K562 (cell line): ENCODE measurements around the gene HPGDS. TPM values are rescaled to one million over a fixed set of nuclear protein-coding genes. Genes with fewer than 3 reads are reported as not detected.

Experiments
- ATAC-seq: fragments of 200-7000 bp; cut with Tn5 transposase; 3 replicates; pipeline ENCODE4 v1.9.1; 2020; ENCODE audit warnings: moderate library complexity
- BruUV-seq: library from RNA; stranded (reverse); fragments of 400-500 nt; replicated peaks from 2 replicates; lab custom pipeline; 2021; lab: Mats Ljungman, UMichigan
- CTCF ChIA-PET: fragments of 300-600 bp; formaldehyde crosslinking; extraction: SDS; loops from one replicate; lab custom pipeline; 2021; ENCODE audit warnings: low intra/inter-chr PET ratio; lab: Yijun Ruan, JAX
- POLR2A ChIA-PET: fragments of 300-600, 350-650 bp; sonication (Branson Sonifier 250); formaldehyde crosslinking; extraction: SDS; loops from one replicate; lab custom pipeline; 2021; ENCODE audit warnings: antibody characterized with exemption, inconsistent platforms; lab: Yijun Ruan, JAX
- DNase-seq, 4 experiments: peaks; one replicate each; pipeline versions ENCODE4 v3.0.0 to v3.0.0-alpha.2; 2011 to 2018; ENCODE audit warnings: low spot score in 3 of 4, mixed read lengths in 3 of 4; ENCODE audit errors: extremely low read depth in 1 of 4
- FAIRE-seq: peaks from 2 replicates; lab custom pipeline; 2011; peaks lifted over from hg19 to GRCh38; lab: Jason Lieb, UNC
- H2AFZ ChIP-seq: 2 replicates; pipeline ENCODE4 v1.6.0; 2011; ENCODE audit warnings: low read depth, low read length, control low read depth, inconsistent platforms
- H3K27ac ChIP-seq: fragments of 200-600 bp; 3 replicates; pipeline ENCODE4 v1.8.0; 2011; ENCODE audit warnings: low read depth, mild to moderate bottlenecking, control low read depth, inconsistent platforms, low read length, moderate library complexity, mixed read lengths; ENCODE audit errors: extremely low read depth
- H3K27me3 ChIP-seq, 2 experiments: fragments of 300-600 bp in 1 of 2; 2 replicates in 1 of 2; 3 replicates in 1 of 2; pipeline versions ENCODE4 v1.6.0 to v1.8.0; 2011; ENCODE audit warnings: inconsistent platforms in 2 of 2, low read length in 2 of 2, mild to moderate bottlenecking in 1 of 2, mixed read lengths in 1 of 2, moderate library complexity in 1 of 2; ENCODE audit not compliant: control insufficient read depth in 2 of 2, insufficient read depth in 2 of 2
- H3K36me3 ChIP-seq: fragments of 300-600 bp; 3 replicates; pipeline ENCODE4 v1.8.0; 2011; ENCODE audit warnings: mild to moderate bottlenecking, low read length, inconsistent platforms; ENCODE audit not compliant: control insufficient read depth, insufficient read depth
- H3K4me1 ChIP-seq, 2 experiments: fragments of 200-600 bp in 1 of 2; replicated peaks in 1 of 2; 2 replicates in 1 of 2; 3 replicates in 1 of 2; pipeline versions ENCODE4 v1.5.1 to v1.8.0; 2011; ENCODE audit warnings: inconsistent platforms in 2 of 2, low read length in 2 of 2, mild to moderate bottlenecking in 1 of 2, mixed read lengths in 1 of 2, moderate library complexity in 1 of 2; ENCODE audit not compliant: control insufficient read depth in 2 of 2, insufficient read depth in 2 of 2
- H3K4me2 ChIP-seq: 2 replicates; pipeline ENCODE4 v1.6.1; 2011; ENCODE audit warnings: low read length, control low read depth, inconsistent platforms, mixed read lengths; ENCODE audit not compliant: insufficient read depth
- H3K4me3 ChIP-seq: fragments of 200-600 bp; sonication (generic), shearing (Covaris generic); 2 replicates; pipeline ENCODE4 v1.5.1; 2016; ENCODE audit warnings: control low read depth, inconsistent platforms
- H3K79me2 ChIP-seq: fragments of 200-600 bp; 3 replicates; pipeline ENCODE4 v1.8.0; 2011; ENCODE audit warnings: low read length, inconsistent platforms; ENCODE audit not compliant: control insufficient read depth, insufficient read depth
- H3K9ac ChIP-seq, 2 experiments: 2 replicates each; pipeline versions ENCODE4 v1.6.0 to v1.6.1; 2011; ENCODE audit warnings: low read depth in 2 of 2, low read length in 2 of 2, control low read depth in 1 of 2, inconsistent platforms in 1 of 2, mild to moderate bottlenecking in 1 of 2, mixed read lengths in 1 of 2; ENCODE audit not compliant: insufficient read depth in 1 of 2
- H3K9me1 ChIP-seq: one replicate; pipeline ENCODE4 v1.6.0; 2011; ENCODE audit warnings: inconsistent platforms, mild to moderate bottlenecking, low read length, moderate library complexity; ENCODE audit not compliant: control insufficient read depth, insufficient read depth
- H3K9me3 ChIP-seq: replicated peaks from 2 replicates; pipeline ENCODE4 v1.5.1; 2011; ENCODE audit warnings: low read depth, low read length, inconsistent platforms; ENCODE audit not compliant: control insufficient read depth, insufficient read depth
- H4K20me1 ChIP-seq: replicated peaks from 2 replicates; pipeline ENCODE4 v1.6.1; 2011; ENCODE audit warnings: low read length, inconsistent platforms, mixed read lengths; ENCODE audit not compliant: control insufficient read depth, insufficient read depth
- BMI1 ChIP-seq: fragments of 150-350 bp; IDR thresholded peaks from 2 replicates; pipeline ENCODE4 v1.6.1; 2014; ENCODE audit warnings: low read length
- CBFA2T3 ChIP-seq: fragments of 450-650 bp; IDR thresholded peaks from 2 replicates; pipeline ENCODE4 v1.6.1; 2017
- CHD1 ChIP-seq: fragments of 200-600 bp; sonication (generic); IDR thresholded peaks from one replicate; pipeline ENCODE4 v1.6.1; 2012; ENCODE audit warnings: mild to moderate bottlenecking, moderate library complexity, low read length, inconsistent platforms
- CSDE1 ChIP-seq, 2 experiments: fragments of 450-650 bp; IDR thresholded peaks; 2 replicates each; pipeline ENCODE4 v1.6.1; 2016; ENCODE audit warnings: mild to moderate bottlenecking in 1 of 2
- DIDO1 ChIP-seq: fragments of 450-650 bp; IDR thresholded peaks from 2 replicates; pipeline ENCODE4 v1.6.1; 2016; ENCODE audit warnings: low read depth, missing biosample characterization, missing genetic modification characterization
- EP300 ChIP-seq: IDR thresholded peaks from 2 replicates; pipeline ENCODE4 v1.6.1; 2012; ENCODE audit warnings: low read length, improper control_type of control experiment
- KDM5B ChIP-seq: fragments of 200-600 bp; sonication (generic); IDR thresholded peaks from 2 replicates; pipeline ENCODE4 v1.6.1; 2012; ENCODE audit warnings: low read depth, mild to moderate bottlenecking, moderate library complexity, low read length, control low read depth, inconsistent platforms; ENCODE audit not compliant: insufficient replicate concordance
- SAFB2 ChIP-seq: fragments of 200-400 bp; formaldehyde crosslinking; IDR thresholded peaks from 2 replicates; pipeline ENCODE4 v1.6.1; 2018; ENCODE audit warnings: borderline replicate concordance, low read length, low read depth, moderate library complexity; ENCODE audit not compliant: severe bottlenecking
- TBP ChIP-seq: optimal IDR thresholded peaks from 2 replicates; pipeline ENCODE3; 2011; ENCODE audit warnings: low read depth, low read length, improper control_type of control experiment
- ZNF133 ChIP-seq: fragments of 250-450 bp; sonication (Bioruptor Pico); IDR thresholded peaks from 2 replicates; pipeline ENCODE4 v1.4.0; 2020; ENCODE audit warnings: mild to moderate bottlenecking
- ZNF324 ChIP-seq: fragments of 250-450 bp; sonication (Bioruptor Pico); IDR thresholded peaks from 2 replicates; pipeline ENCODE4 v1.4.0; 2020; ENCODE audit warnings: mild to moderate bottlenecking
- ZNF431 ChIP-seq: sonication (generic); formaldehyde crosslinking; IDR thresholded peaks from 2 replicates; pipeline ENCODE4 v1.8.0; 2022; ENCODE audit warnings: mild to moderate bottlenecking, missing genetic modification reagents
- ZNF77 ChIP-seq: fragments of 250-450 bp; sonication (Bioruptor Pico); IDR thresholded peaks from 2 replicates; pipeline ENCODE4 v1.5.0; 2020
- WGBS: fragments of 100-300 bp; shearing (Covaris generic); methylation state at CpG from one replicate; pipeline ENCODE4 v1.1.6; 2016; ENCODE audit warnings: low coverage, mixed read lengths; ENCODE audit not compliant: insufficient coverage; ENCODE audit errors: missing lambda C conversion rate; 5-methylcytosine and 5-hydroxymethylcytosine counted together
- in situ Hi-C: fragments of 300-500 bp; cut with MboI; formaldehyde crosslinking; loops from 4 replicates; pipeline ENCODE4 v1.15.0; 2018; ENCODE audit warnings: inconsistent platforms, mixed read lengths
- intact Hi-C: fragments of 100-400 bp; cut with micrococcal nuclease; formaldehyde crosslinking; loops from 2 replicates; pipeline ENCODE4 v1.14.2; 2022
- polyA plus RNA-seq, 8 experiments: library from polyadenylated mRNA; depleted of rRNA in 4 of 8; stranded (reverse) in 5 of 8; unstranded in 3 of 8; fragments of >200 nt; fragmentation: Nextera tagmentation in 2 of 8; fragmentation: Illumina TruSeq in 1 of 8; extraction: Ambion mirVana in 2 of 8; extraction: Trizol in 1 of 8; gene quantifications; 2 replicates each; pipeline versions ENCODE4 v1.2.1 to v1.2.3, GENCODE V29; 2011 to 2014; ENCODE audit warnings: inconsistent platforms in 1 of 8, missing spikeins in 1 of 8
- total RNA-seq, 7 experiments: library from RNA; depleted of rRNA in 6 of 7; stranded (reverse); fragments of >200 nt in 6 of 7; fragmentation: Illumina TruSeq in 2 of 7; extraction: Trizol in 2 of 7; gene quantifications; 2 replicates each; pipeline versions ENCODE4 v1.2.1 to v1.2.3, GENCODE V29; 2011 to 2021; ENCODE audit warnings: low replicate concordance in 1 of 7
- TF ChIP-seq, protein P1 (sequence below), 2 experiments: fragments of 150-350 bp in 1 of 2; IDR thresholded peaks; 2 replicates each; pipeline ENCODE4 v1.6.1; 2012 to 2016; ENCODE audit warnings: low read depth in 2 of 2, low read length in 2 of 2, mild to moderate bottlenecking in 1 of 2, moderate library complexity in 1 of 2
- TF ChIP-seq, protein P2 (sequence below): fragments of 200-800 bp; sonication (Bioruptor generic); IDR thresholded peaks from 2 replicates; pipeline ENCODE4 v1.6.1; 2016; ENCODE audit warnings: missing genetic modification characterization, missing compliant biosample characterization

Gene HPGDS
- total and polyA plus RNA-seq, 9 of the 15 experiments (the other 6 are each of a cell fraction or from before 2014, with no cell fraction given): 0.07 to 0.36 (median 0.14) TPM; not detected in 4

DNA sequence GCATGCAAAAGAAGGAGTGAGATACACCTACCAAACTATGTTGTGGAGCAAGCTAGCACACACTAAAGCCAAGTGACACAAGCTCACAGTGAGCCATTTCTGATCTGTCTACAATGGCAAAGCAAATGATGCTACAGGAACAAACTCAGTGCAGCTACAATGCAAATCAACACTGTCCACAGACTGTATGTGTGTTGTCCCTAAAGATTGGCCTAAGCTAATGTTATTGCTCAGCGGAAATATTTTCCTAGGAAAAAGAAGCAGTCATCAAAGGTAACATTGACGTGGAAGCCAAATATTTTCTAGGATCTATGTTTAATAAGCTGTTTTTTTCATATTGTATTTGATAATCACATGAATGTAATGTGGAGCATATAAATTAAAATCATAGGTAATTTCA, 34.7 kb upstream of the HPGDS start:
- Histone ChIP-seq H4K20me1 (no peaks in the 10 kb centered on the region), H3K4me3 (no peak overlapping the region), H3K4me1 (no peaks in the 10 kb centered on the region)
- intact Hi-C loops: no loop called here
- TF ChIP-seq KDM5B (no peak), EP300 (no peak), TBP (no peak), BMI1 (no peak), DIDO1 (tag) (no peak), CSDE1 (IDR thresholded peaks at IDR 0.05) (no peak), ZNF324 (CRISPR knock-in tag) (no peak), SAFB2 (no peak), CHD1 (no peak), ZNF133 (CRISPR knock-in tag) (no peak), ZNF431 (CRISPR knock-in tag) (no peak), CBFA2T3 (no peak), ZNF77 (no peak)
- TF ChIP-seq, protein P1, sequence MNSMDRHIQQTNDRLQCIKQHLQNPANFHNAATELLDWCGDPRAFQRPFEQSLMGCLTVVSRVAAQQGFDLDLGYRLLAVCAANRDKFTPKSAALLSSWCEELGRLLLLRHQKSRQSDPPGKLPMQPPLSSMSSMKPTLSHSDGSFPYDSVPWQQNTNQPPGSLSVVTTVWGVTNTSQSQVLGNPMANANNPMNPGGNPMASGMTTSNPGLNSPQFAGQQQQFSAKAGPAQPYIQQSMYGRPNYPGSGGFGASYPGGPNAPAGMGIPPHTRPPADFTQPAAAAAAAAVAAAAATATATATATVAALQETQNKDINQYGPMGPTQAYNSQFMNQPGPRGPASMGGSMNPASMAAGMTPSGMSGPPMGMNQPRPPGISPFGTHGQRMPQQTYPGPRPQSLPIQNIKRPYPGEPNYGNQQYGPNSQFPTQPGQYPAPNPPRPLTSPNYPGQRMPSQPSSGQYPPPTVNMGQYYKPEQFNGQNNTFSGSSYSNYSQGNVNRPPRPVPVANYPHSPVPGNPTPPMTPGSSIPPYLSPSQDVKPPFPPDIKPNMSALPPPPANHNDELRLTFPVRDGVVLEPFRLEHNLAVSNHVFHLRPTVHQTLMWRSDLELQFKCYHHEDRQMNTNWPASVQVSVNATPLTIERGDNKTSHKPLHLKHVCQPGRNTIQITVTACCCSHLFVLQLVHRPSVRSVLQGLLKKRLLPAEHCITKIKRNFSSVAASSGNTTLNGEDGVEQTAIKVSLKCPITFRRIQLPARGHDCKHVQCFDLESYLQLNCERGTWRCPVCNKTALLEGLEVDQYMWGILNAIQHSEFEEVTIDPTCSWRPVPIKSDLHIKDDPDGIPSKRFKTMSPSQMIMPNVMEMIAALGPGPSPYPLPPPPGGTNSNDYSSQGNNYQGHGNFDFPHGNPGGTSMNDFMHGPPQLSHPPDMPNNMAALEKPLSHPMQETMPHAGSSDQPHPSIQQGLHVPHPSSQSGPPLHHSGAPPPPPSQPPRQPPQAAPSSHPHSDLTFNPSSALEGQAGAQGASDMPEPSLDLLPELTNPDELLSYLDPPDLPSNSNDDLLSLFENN (IDR thresholded peaks at IDR 0.05; ENCODE audit: low read depth in 2 of 2, low read length in 2 of 2): no peak
- TF ChIP-seq, protein P2, sequence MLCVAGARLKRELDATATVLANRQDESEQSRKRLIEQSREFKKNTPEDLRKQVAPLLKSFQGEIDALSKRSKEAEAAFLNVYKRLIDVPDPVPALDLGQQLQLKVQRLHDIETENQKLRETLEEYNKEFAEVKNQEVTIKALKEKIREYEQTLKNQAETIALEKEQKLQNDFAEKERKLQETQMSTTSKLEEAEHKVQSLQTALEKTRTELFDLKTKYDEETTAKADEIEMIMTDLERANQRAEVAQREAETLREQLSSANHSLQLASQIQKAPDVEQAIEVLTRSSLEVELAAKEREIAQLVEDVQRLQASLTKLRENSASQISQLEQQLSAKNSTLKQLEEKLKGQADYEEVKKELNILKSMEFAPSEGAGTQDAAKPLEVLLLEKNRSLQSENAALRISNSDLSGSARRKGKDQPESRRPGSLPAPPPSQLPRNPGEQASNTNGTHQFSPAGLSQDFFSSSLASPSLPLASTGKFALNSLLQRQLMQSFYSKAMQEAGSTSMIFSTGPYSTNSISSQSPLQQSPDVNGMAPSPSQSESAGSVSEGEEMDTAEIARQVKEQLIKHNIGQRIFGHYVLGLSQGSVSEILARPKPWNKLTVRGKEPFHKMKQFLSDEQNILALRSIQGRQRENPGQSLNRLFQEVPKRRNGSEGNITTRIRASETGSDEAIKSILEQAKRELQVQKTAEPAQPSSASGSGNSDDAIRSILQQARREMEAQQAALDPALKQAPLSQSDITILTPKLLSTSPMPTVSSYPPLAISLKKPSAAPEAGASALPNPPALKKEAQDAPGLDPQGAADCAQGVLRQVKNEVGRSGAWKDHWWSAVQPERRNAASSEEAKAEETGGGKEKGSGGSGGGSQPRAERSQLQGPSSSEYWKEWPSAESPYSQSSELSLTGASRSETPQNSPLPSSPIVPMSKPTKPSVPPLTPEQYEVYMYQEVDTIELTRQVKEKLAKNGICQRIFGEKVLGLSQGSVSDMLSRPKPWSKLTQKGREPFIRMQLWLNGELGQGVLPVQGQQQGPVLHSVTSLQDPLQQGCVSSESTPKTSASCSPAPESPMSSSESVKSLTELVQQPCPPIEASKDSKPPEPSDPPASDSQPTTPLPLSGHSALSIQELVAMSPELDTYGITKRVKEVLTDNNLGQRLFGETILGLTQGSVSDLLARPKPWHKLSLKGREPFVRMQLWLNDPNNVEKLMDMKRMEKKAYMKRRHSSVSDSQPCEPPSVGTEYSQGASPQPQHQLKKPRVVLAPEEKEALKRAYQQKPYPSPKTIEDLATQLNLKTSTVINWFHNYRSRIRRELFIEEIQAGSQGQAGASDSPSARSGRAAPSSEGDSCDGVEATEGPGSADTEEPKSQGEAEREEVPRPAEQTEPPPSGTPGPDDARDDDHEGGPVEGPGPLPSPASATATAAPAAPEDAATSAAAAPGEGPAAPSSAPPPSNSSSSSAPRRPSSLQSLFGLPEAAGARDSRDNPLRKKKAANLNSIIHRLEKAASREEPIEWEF (CRISPR knock-in tag): no peak
- TF ChIP-seq, all 486 proteins: peak for 0
- FAIRE-seq (no peak), ATAC-seq (no peak), DNase-seq (no peak)
- WGBS: 48% methylated on average over 2 of the region's 2 CpGs
- H3K27ac ChIP-seq: no peak overlapping the region
- in situ Hi-C loops: no loop called here
- no peaks in the 10 kb centered on the region for H3K79me2 ChIP-seq
- H3K9me1 ChIP-seq: no peaks in the 10 kb centered on the region
- H3K36me3 ChIP-seq: no peaks in the 10 kb centered on the region
- H3K9me3 ChIP-seq: no peaks in the 10 kb centered on the region
- H2AFZ ChIP-seq: no peak overlapping the region
- H3K9ac ChIP-seq: no peak overlapping the region
- no TSS peak for BruUV-seq
- ChIA-PET POLR2A (no interaction called here), CTCF (interaction anchor here (0.7 kb wide), 1 partner anchor 217 kb away, joined by 4 read pairs; no protein-coding TSS in a partner anchor)
- no peaks in the 10 kb centered on the region for H3K27me3 ChIP-seq
- no peak overlapping the region for H3K4me2 ChIP-seq
